Naive B cell (primary cell): ENCODE data around the gene YTHDC1. TPM values are rescaled to one million over a fixed set of nuclear protein-coding genes. Genes with fewer than 3 reads are reported as not detected.

Experiments
- ATAC-seq, 2 donors: fragments of 150-1000 bp; cut with Tn5 transposase; 2 replicates each; pipeline ENCODE4 v1.10.0; 2021; ENCODE audit warnings: low read depth in 2 of 2, mild to moderate bottlenecking in 2 of 2, moderate library complexity in 2 of 2
- DNase-seq: peaks from one replicate; pipeline ENCODE4 v3.0.0; 2022
- H3K27ac Mint-ChIP-seq, 6 donors: one replicate each; pipeline ENCODE4 v1.8.0; 2020 to 2022; ENCODE audit warnings: mild to moderate bottlenecking in 6 of 6, mixed read lengths in 6 of 6, moderate library complexity in 5 of 6, inconsistent platforms in 2 of 6
- H3K27me3 Mint-ChIP-seq, 3 donors: one replicate each; pipeline ENCODE4 v1.8.0; 2021 to 2022; ENCODE audit warnings: mixed read lengths in 3 of 3, mild to moderate bottlenecking in 1 of 3
- H3K36me3 Mint-ChIP-seq, 2 donors: one replicate each; pipeline ENCODE4 v1.8.0; 2020 to 2022; ENCODE audit warnings: mixed read lengths in 2 of 2, inconsistent platforms in 1 of 2, mild to moderate bottlenecking in 1 of 2
- H3K4me1 Mint-ChIP-seq, 3 donors: one replicate each; pipeline ENCODE4 v1.8.0; 2020 to 2022; ENCODE audit warnings: mixed read lengths in 3 of 3, inconsistent platforms in 1 of 3, mild to moderate bottlenecking in 1 of 3, moderate library complexity in 1 of 3
- H3K4me3 Mint-ChIP-seq, 8 donors: one replicate each; pipeline ENCODE4 v1.8.0; 2020 to 2022; ENCODE audit warnings: mild to moderate bottlenecking in 8 of 8, mixed read lengths in 8 of 8, moderate library complexity in 8 of 8, inconsistent platforms in 2 of 8
- H3K9me3 Mint-ChIP-seq, 7 donors: one replicate each; pipeline ENCODE4 v1.8.0; 2020 to 2022; ENCODE audit warnings: mixed read lengths in 7 of 7, mild to moderate bottlenecking in 5 of 7, inconsistent platforms in 2 of 7, moderate library complexity in 1 of 7
- polyA plus RNA-seq, 6 donors: library from polyadenylated mRNA; unstranded; fragments of 300-500 nt; fragmentation: Illumina TruSeq; gene quantifications; one replicate each; pipeline ENCODE4 v1.2.3, GENCODE V29; 2021; ENCODE audit warnings: low read depth in 6 of 6

YTHDC1 gene
- polyA plus RNA-seq, 6 donors from 2014 or later: 13.8 to 49.5 (median 35.1) TPM

DNA sequence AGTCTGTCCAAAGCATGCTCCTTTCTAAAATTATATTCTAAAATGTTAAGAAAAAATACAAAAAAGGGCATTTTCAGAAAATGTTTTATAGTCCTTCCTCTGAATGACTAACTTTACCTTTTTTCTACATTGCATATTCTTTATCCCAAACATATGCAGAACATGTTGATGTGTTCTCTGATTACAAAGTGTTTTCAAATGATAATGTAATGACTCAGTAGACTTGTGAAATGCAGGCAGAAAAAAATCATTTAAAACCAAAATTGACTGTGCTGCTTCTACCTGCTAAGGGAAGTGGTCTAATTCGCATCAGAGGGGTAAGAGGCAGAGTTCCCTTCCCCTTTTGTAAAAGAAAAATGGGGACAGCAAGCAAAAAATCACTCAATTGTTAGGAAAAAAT, 22.7 kb upstream of the YTHDC1 start:
- Mint-ChIP-seq H3K36me3 (no peaks in the 10 kb centered on the region), H3K27me3 (peaks cover 0 to 9% (median 5%) of the 10 kb centered on the region in 3 donors), H3K4me3 (no peak overlapping the region), H3K27ac (peak overlapping the region in 1 of 6 donors; percentile 54), H3K4me1 (peaks cover 9 to 26% (median 15%) of the 10 kb centered on the region in 3 donors), H3K9me3 (no peaks in the 10 kb centered on the region)
- ATAC-seq (no peak), DNase-seq (no peak)

DNA sequence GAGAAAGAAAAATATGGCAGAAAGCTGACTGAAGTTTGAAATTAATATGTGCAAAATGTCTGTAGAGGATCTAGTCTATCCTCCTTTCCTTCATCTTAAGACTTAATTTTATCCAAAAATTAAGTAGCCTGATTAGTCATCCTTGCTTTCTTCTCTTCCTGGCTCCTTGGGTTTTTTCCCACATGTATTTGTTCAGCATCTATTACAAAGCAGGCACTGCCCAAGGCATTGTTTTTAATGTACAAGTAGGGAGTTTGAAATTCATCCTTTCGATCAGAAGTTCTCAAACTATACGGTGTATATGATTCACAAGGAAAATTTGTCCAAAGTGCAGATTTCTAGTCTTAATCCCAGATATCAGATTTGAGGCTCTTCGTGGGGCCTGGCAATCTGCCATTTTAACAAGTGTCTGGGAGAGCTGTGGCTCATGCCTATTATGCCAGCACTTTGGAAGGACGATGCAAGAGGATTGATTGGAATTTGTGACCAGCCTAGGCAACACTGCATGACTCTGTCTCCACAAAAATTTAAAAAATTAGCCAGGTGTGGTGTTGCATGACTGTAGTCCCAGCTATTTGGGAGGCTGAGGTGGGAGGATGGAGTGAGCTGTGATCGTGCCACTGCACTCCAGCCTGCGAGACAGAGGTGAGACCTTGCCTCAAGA, 19.4 kb upstream of the YTHDC1 start:
- Mint-ChIP-seq H3K27ac (no peak overlapping the region), H3K4me1 (peaks cover 0 to 12% (median 4%) of the 10 kb centered on the region in 3 donors), H3K4me3 (no peak overlapping the region), H3K36me3 (peaks cover 4 to 17% of the 10 kb centered on the region in 2 donors), H3K9me3 (peaks cover 0 to 4% (median 0%) of the 10 kb centered on the region in 7 donors), H3K27me3 (peaks cover 5 to 26% (median 20%) of the 10 kb centered on the region in 3 donors)
- ATAC-seq (no peak), DNase-seq (no peak)

DNA sequence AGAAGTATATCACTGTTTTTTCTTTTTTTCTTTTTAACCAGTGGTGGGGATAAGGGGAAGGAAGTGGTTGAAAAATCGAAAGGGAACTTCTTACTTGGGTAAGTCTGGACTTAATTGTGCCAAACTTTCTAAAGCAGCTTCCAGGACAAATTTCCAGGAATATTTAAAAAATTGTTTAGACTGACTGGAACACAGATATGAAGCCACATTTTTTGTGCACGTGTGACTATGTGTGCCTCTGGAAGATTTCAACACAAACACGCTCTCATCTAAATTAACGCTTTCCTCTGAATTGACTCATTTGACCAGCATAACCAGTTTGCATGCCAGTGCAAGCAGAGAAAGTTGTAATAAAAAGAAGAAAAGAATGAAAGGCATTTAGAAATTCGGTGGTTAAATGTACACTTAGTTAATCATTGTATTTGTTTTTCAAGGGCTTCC, 18.8 kb upstream of the YTHDC1 start:
- DNase-seq: no peak
- H3K27me3 Mint-ChIP-seq: peaks cover 8 to 32% (median 26%) of the 10 kb centered on the region in 3 donors
- H3K4me3 Mint-ChIP-seq: no peak overlapping the region
- H3K36me3 Mint-ChIP-seq: peaks cover 4 to 21% of the 10 kb centered on the region in 2 donors
- H3K27ac Mint-ChIP-seq: peak overlapping the region in 1 of 6 donors; percentile 32
- no peak for ATAC-seq
- H3K9me3 Mint-ChIP-seq: peaks cover 0 to 4% (median 0%) of the 10 kb centered on the region in 7 donors
- H3K4me1 Mint-ChIP-seq: peaks cover 0 to 10% (median 4%) of the 10 kb centered on the region in 3 donors

GRCh38 chr4:68367835-68368234, 17.9 kb upstream of the YTHDC1 start:
- peaks cover 13 to 38% (median 33%) of the 10 kb centered on the region in 3 donors for H3K27me3 Mint-ChIP-seq
- ATAC-seq (no peak), DNase-seq (no peak)
- no peak overlapping the region for H3K27ac Mint-ChIP-seq
- peaks cover 4 to 21% of the 10 kb centered on the region in 2 donors for H3K36me3 Mint-ChIP-seq
- H3K4me3 Mint-ChIP-seq: no peak overlapping the region
- H3K4me1 Mint-ChIP-seq: peaks cover 0 to 4% (median 0%) of the 10 kb centered on the region in 3 donors
- H3K9me3 Mint-ChIP-seq: peaks cover 0 to 4% (median 0%) of the 10 kb centered on the region in 7 donors

DNA sequence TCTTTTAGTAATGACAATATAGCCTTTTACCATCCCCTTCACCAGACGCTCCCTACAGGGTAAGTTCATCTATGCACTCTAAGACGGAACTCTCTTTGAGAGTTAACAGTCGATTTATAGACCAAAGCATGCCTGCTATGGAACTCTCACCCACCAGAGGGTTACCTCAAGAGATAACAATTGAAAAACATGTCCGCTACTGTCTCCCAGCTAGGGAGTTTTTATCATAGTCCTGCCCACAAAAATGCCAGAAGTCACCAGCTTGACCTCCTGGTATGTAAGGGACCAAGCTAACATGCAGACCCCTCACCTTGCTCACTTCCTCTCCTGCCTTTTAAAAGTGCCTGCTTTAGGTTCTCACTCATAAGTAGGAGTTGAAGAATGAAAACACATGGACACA, 16.7 kb upstream of the YTHDC1 start:
- Mint-ChIP-seq H3K27ac (no peak overlapping the region), H3K27me3 (peaks cover 13 to 38% (median 33%) of the 10 kb centered on the region in 3 donors), H3K36me3 (peaks cover 4 to 21% of the 10 kb centered on the region in 2 donors), H3K4me3 (no peak overlapping the region), H3K9me3 (peaks cover 0 to 4% (median 0%) of the 10 kb centered on the region in 7 donors), H3K4me1 (peaks cover 0 to 4% (median 0%) of the 10 kb centered on the region in 3 donors)
- ATAC-seq (no peak), DNase-seq (no peak)

DNA sequence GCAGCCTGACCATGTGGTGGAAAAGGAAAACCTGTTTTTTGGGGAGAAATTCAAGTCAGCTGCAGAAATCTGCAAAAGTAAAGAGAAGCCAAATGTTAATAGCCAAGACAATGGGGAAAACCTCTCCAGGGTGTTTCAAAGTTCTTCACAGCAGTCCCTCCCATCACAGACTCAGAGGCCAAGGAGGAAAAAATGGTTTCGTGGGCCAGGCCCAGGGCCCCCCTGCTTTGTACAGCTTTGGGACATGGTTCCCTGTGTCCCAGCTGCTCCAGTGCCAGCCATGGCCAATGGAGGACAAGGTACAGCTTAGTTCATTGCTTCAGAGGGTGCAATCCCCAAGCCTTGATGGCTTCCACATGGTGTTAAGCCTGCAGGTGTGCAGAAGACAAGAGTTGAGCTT, 15.2 kb upstream of the YTHDC1 start:
- Mint-ChIP-seq H3K36me3 (peaks cover 4 to 21% of the 10 kb centered on the region in 2 donors), H3K27ac (no peak overlapping the region), H3K4me1 (peaks cover 0 to 4% (median 0%) of the 10 kb centered on the region in 3 donors), H3K4me3 (no peak overlapping the region), H3K27me3 (peaks cover 13 to 38% (median 33%) of the 10 kb centered on the region in 3 donors), H3K9me3 (peaks cover 0 to 4% (median 0%) of the 10 kb centered on the region in 7 donors)
- ATAC-seq (no peak), DNase-seq (no peak)

DNA sequence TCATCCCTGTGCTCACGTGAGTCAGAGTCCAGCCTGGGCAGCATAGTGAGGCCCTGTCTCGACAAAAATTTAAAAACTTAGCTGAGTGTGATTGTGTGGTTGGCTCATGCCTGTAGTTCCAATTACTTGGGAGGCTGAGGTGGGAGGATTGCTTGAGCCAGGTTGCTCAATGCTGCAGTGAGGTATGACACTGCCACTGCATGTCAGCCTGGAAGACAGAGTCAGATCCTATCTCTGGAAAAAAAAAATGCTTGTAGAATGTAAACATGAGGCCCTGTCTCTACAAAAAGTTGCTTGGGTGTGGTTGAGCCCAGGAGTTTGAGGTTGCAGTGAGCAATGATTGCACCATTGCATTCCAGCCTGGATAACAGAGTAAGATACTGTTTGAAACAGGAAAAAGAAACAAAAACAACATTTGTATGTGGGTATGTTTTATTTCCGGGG, 11.3 kb upstream of the YTHDC1 start:
- Mint-ChIP-seq H3K9me3 (peaks cover 0 to 4% (median 0%) of the 10 kb centered on the region in 7 donors), H3K27ac (no peak overlapping the region), H3K4me3 (no peak overlapping the region), H3K4me1 (peaks cover 0 to 6% (median 0%) of the 10 kb centered on the region in 3 donors), H3K27me3 (peaks cover 13 to 34% (median 33%) of the 10 kb centered on the region in 3 donors), H3K36me3 (peaks cover under 1 to 16% of the 10 kb centered on the region in 2 donors)
- ATAC-seq (no peak), DNase-seq (no peak)

- Mint-ChIP-seq H3K9me3 (peaks cover 0 to 4% (median 0%) of the 10 kb centered on the region in 7 donors), H3K27me3 (peaks cover 13 to 31% (median 30%) of the 10 kb centered on the region in 3 donors), H3K36me3 (peaks cover 0 to 13% of the 10 kb centered on the region in 2 donors), H3K4me1 (peaks cover 0 to 6% (median 0%) of the 10 kb centered on the region in 3 donors), H3K4me3 (no peak overlapping the region), H3K27ac (no peak overlapping the region)
- DNase-seq (no peak), ATAC-seq (no peak)
These were observed 10.5 kb upstream of the YTHDC1 start for GRCh38 chr4:68360231-68360968.

DNA sequence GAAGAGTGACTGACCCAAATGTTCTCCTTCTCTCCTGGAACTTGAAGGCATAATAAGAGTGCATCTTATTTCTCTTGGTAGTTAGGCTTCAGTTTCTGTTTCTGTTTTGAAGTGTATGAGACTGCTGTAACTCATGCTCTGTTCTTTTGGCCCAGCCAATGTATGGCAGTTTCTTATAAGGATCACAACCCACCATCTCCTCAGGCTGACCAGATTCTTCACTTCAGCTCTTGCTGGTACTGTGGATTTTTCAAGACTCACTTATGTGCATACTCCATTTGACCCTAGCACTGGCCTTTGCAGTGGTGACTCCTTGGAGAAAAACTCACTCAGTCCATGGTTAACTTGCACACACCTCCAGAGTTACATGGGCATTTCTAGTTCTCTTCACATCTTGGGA, 9.6 kb upstream of the YTHDC1 start:
- H3K4me1 Mint-ChIP-seq: peaks cover 0 to 6% (median 0%) of the 10 kb centered on the region in 3 donors
- no peak overlapping the region for H3K4me3 Mint-ChIP-seq
- ATAC-seq: peak in 1 of 2 donors; percentile 49
- no peaks in the 10 kb centered on the region for H3K9me3 Mint-ChIP-seq
- no peak for DNase-seq
- peaks cover 0 to 6% of the 10 kb centered on the region in 2 donors for H3K36me3 Mint-ChIP-seq
- peaks cover 8 to 23% (median 22%) of the 10 kb centered on the region in 3 donors for H3K27me3 Mint-ChIP-seq
- H3K27ac Mint-ChIP-seq: peak overlapping the region in 1 of 6 donors; percentile 65

GRCh38 chr4:68358988-68359387, 9.1 kb upstream of the YTHDC1 start:
- no peaks in the 10 kb centered on the region for H3K9me3 Mint-ChIP-seq
- no peak for DNase-seq
- H3K4me3 Mint-ChIP-seq: no peak overlapping the region
- ATAC-seq: no peak
- H3K36me3 Mint-ChIP-seq: peaks cover 0 to 1% of the 10 kb centered on the region in 2 donors
- H3K4me1 Mint-ChIP-seq: peaks cover 0 to 6% (median 0%) of the 10 kb centered on the region in 3 donors
- peaks cover 6 to 18% (median 17%) of the 10 kb centered on the region in 3 donors for H3K27me3 Mint-ChIP-seq
- peak overlapping the region in 1 of 6 donors; percentile 8 for H3K27ac Mint-ChIP-seq

- H3K36me3 Mint-ChIP-seq: peaks cover 0 to 8% of the 10 kb centered on the region in 2 donors
- no peak overlapping the region for H3K27ac Mint-ChIP-seq
- peaks cover 0 to 8% (median 4%) of the 10 kb centered on the region in 3 donors for H3K27me3 Mint-ChIP-seq
- DNase-seq (no peak), ATAC-seq (no peak)
- H3K4me1 Mint-ChIP-seq: peaks cover 18 to 21% (median 18%) of the 10 kb centered on the region in 3 donors
- H3K9me3 Mint-ChIP-seq: no peaks in the 10 kb centered on the region
- H3K4me3 Mint-ChIP-seq: peak overlapping the region in 1 of 8 donors; percentile 11
These were observed 2.9 kb upstream of the YTHDC1 start for GRCh38 chr4:68352791-68353190.

DNA sequence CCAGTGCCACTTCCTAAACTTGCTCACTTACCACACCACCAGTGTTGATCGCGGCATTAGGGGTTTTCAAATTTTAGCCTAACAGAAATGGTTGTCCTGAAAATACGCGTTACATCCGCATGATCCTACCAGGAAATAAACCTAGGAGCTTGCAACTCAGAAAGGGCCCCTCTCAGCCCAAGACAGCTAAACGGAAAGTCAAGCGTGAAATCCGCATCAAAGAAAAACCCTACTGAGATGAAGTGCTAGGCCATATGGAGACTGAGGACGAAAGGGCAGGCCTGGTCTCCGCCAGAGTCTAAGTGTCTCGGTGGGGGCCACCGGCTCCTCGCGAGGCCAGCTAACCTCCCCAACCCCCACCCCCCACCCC, 626 bp downstream of the YTHDC1 start:
- Mint-ChIP-seq H3K4me1 (peaks cover 37 to 48% (median 38%) of the 10 kb centered on the region in 3 donors), H3K36me3 (peaks cover 0 to 8% of the 10 kb centered on the region in 2 donors), H3K27me3 (peaks cover 0 to 4% (median 0%) of the 10 kb centered on the region in 3 donors), H3K4me3 (peak overlapping the region; percentile 93 to 100 (median 98)), H3K9me3 (no peaks in the 10 kb centered on the region), H3K27ac (peak overlapping the region; percentile 98 to 100 (median 99))
- ATAC-seq: peak; percentile 11 to 16
- DNase-seq: no peak

GRCh38 chr4:68348577-68348976, 1.3 kb downstream of the YTHDC1 start:
- no peak for ATAC-seq
- Mint-ChIP-seq H3K36me3 (peaks cover 0 to 8% of the 10 kb centered on the region in 2 donors), H3K27me3 (no peaks in the 10 kb centered on the region)

More at GRCh38 chr4:68348577-68348976, 1.3 kb downstream of the YTHDC1 start:
- Mint-ChIP-seq H3K27ac (peak overlapping the region; percentile 98 to 100 (median 99)), H3K4me1 (peaks cover 41 to 55% (median 42%) of the 10 kb centered on the region in 3 donors), H3K9me3 (no peaks in the 10 kb centered on the region), H3K4me3 (peak overlapping the region; percentile 93 to 100 (median 98))
- DNase-seq: no peak
